ENCODE data around the gene CRLF2.

DNA sequence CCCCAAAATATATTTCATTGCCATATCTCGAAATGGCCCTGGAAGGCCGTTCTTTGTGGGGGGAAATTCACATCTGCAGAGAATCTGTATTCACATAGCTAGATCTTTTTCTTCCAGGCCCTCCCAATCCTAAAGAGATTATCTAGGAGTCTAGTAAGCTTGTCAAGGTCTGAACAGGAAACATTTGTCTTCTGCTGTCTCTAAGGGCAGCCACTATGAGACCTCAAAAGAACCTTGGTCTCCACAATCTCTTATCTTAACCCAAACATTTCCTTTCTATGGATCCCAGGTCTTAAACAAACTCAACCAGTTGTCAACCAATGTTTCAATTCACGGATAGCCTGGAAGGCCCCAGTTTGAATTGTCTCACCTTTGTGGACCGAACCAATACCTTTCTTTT, 45.0 kb downstream of the CRLF2 start:
- no peak for TF ChIP-seq JUNB (IDR thresholded peaks at IDR 0.05)
- TF ChIP-seq, protein P1, sequence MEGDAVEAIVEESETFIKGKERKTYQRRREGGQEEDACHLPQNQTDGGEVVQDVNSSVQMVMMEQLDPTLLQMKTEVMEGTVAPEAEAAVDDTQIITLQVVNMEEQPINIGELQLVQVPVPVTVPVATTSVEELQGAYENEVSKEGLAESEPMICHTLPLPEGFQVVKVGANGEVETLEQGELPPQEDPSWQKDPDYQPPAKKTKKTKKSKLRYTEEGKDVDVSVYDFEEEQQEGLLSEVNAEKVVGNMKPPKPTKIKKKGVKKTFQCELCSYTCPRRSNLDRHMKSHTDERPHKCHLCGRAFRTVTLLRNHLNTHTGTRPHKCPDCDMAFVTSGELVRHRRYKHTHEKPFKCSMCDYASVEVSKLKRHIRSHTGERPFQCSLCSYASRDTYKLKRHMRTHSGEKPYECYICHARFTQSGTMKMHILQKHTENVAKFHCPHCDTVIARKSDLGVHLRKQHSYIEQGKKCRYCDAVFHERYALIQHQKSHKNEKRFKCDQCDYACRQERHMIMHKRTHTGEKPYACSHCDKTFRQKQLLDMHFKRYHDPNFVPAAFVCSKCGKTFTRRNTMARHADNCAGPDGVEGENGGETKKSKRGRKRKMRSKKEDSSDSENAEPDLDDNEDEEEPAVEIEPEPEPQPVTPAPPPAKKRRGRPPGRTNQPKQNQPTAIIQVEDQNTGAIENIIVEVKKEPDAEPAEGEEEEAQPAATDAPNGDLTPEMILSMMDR (IDR thresholded peaks at IDR 0.05), result no peak
- no peak for TF ChIP-seq KDM5A (IDR thresholded peaks at IDR 0.05)
- TF ChIP-seq CHD2 (IDR thresholded peaks at IDR 0.05; ENCODE audit: low read length, partially characterized antibody), result no peak
- TF ChIP-seq POLR2A (IDR thresholded peaks at IDR 0.05; ENCODE audit: low read length), result no peak
- no peak for TF ChIP-seq PHF8 (IDR thresholded peaks at IDR 0.05; ENCODE audit: borderline replicate concordance, low read depth)
- no peak for TF ChIP-seq HOXA7 (CRISPR knock-in tag; IDR thresholded peaks at IDR 0.05)
- no peak for TF ChIP-seq EP300 (IDR thresholded peaks at IDR 0.05)
- no peak for TF ChIP-seq RFX5 (IDR thresholded peaks at IDR 0.05)
- no peak for TF ChIP-seq SMC3 (IDR thresholded peaks at IDR 0.05)
- TF ChIP-seq CBX8 (IDR thresholded peaks at IDR 0.05), result no peak
- TF ChIP-seq, protein P2, sequence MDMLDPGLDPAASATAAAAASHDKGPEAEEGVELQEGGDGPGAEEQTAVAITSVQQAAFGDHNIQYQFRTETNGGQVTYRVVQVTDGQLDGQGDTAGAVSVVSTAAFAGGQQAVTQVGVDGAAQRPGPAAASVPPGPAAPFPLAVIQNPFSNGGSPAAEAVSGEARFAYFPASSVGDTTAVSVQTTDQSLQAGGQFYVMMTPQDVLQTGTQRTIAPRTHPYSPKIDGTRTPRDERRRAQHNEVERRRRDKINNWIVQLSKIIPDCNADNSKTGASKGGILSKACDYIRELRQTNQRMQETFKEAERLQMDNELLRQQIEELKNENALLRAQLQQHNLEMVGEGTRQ (IDR thresholded peaks at IDR 0.05), result no peak
- TF ChIP-seq, protein P3, sequence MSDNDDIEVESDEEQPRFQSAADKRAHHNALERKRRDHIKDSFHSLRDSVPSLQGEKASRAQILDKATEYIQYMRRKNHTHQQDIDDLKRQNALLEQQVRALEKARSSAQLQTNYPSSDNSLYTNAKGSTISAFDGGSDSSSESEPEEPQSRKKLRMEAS (IDR thresholded peaks at IDR 0.05), result no peak
